GM13977 (cell line): Measurements from ENCODE around the gene EXOC5.

Experiments used
- DNase-seq: peaks from one replicate; pipeline ENCODE4 v3.0.0; 2012; ENCODE audit warnings: low spot score
- in situ Hi-C: fragments of 300-500 bp; cut with MboI; formaldehyde crosslinking; loops from one replicate; pipeline ENCODE4 v1.12.0; 2022; ENCODE audit warnings: low sequenced_read_pairs, low pct_unique_long_range_greater_than_20kb, mixed read lengths, inconsistent platforms; ENCODE audit not compliant: unreplicated experiment
- TF ChIP-seq, protein P1 (sequence below): IDR thresholded peaks from 2 replicates; pipeline ENCODE4 v1.5.1; 2012; ENCODE audit warnings: mild to moderate bottlenecking, control low read depth; ENCODE audit not compliant: insufficient read depth; ENCODE audit errors: extremely low read depth, missing control alignments

The EXOC5 gene

DNA sequence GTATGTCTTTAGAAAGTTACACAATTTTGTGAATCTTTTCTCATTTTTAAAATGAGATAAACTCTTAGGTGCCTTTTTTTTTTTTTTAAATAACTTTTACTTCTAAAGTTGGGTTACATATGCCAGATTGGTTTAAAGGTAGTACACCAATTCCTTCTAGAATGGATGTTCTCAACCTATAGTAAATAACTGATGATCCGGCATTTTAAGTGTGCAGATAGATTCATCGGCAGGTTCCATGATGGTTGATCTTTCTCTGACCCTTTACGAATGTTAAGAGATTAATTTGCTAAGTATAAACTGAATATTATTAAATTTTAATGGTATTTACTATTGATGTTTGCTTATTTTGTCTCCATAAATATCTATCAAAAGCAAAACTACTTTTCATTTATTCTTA lies 8.4 kb upstream of the EXOC5 start:
- TF ChIP-seq, protein P1, sequence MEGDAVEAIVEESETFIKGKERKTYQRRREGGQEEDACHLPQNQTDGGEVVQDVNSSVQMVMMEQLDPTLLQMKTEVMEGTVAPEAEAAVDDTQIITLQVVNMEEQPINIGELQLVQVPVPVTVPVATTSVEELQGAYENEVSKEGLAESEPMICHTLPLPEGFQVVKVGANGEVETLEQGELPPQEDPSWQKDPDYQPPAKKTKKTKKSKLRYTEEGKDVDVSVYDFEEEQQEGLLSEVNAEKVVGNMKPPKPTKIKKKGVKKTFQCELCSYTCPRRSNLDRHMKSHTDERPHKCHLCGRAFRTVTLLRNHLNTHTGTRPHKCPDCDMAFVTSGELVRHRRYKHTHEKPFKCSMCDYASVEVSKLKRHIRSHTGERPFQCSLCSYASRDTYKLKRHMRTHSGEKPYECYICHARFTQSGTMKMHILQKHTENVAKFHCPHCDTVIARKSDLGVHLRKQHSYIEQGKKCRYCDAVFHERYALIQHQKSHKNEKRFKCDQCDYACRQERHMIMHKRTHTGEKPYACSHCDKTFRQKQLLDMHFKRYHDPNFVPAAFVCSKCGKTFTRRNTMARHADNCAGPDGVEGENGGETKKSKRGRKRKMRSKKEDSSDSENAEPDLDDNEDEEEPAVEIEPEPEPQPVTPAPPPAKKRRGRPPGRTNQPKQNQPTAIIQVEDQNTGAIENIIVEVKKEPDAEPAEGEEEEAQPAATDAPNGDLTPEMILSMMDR = no peak

DNA sequence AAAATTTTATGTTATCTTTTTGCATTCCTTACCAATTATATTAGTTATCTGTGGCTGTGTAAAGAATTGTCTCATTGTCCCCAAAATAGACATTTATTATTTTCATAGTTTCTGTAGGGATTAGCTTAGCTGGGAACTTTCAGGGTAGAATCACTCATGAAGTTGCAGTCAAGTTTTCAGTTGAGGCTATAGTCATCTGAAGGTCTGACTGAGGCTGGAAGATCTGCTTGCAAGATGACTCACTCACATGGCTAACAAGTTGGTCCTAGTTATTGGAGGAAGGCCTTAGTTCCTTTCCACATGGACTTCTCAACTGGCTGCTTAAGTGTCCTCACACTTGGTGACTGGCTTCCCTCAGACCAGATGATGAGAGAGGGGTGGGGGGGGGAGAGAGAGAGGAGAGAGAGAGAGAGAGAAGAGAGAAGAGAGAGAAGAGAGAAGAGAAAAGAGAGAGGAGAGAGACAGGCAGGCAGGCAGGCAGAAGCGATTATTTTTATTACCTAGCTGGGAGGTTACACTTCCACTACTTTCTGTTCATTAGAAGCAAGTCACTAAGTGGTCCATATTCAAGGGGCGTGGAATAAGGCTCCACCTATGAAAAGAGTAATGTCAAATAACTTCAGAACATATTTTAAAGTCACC lies 6.4 kb upstream of the EXOC5 start:
- TF ChIP-seq, protein P1 = no peak
- in situ Hi-C loops = no loop called here
- no peak for DNase-seq

More for the DNA sequence above, 8.4 kb upstream of the EXOC5 start:
- in situ Hi-C loops = no loop called here
- DNase-seq = no peak

DNA sequence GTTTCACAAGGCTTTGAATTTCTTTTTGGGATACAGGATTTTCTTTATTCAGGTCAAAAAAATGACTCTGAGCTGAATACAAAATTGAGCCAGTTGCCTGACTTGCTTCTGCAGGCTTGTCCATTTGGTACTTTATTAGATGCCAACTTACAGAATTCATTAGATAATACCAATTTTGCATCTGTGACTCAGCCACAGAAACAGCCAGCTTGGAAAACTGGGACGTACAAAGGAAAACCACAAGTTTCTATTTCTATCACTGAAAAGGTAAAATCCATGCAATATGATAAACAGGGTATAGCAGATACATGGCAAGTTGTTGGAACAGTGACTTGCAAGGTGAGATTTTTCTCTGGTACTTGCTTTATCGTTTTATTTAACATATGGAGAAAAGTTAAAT lies 5.8 kb upstream of the EXOC5 start:
- DNase-seq = no peak
- TF ChIP-seq, protein P1 = no peak
- in situ Hi-C loops = no loop called here

DNA sequence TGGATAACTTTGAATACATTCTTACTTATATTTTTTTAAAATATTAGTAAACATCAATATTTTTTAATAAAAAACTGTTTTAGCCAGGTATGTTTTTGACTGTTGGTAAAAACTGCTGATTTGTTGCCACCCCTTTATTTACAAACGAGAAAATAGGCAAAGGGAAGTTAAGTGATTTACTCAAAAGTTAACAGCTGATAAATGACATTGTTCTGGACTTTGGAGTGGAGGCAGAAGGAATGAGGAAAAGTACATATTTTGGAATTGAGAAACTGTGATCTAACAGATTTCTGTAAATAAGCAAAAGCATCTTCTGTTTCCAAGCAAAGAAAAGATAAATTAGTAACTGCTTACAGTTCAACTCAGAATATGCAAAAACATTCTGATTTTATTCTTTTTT lies 4.5 kb upstream of the EXOC5 start:
- DNase-seq = no peak
- TF ChIP-seq, protein P1 = no peak
- in situ Hi-C loops = no loop called here

DNA sequence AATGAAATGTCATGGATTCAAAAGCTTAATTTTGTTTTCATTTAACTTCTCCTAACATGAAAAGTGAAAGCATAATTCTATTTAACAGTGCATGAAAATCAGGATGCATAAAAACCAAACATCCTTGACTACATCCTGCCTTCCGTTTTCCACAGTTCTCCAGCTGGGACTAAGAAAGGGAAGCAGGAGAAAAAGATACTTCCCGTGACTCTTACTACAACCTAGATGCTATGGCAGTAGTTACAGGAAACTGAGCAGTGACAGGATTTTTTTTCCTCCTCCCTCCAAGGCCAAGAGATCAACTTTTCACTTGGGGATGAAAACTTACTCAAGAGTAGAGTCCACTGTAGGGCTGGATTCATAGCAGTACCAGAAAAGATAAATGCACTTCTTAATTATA lies 2.6 kb downstream of the EXOC5 start:
- in situ Hi-C loops = no loop called here
- TF ChIP-seq, protein P1 = no peak
- DNase-seq = no peak

DNA sequence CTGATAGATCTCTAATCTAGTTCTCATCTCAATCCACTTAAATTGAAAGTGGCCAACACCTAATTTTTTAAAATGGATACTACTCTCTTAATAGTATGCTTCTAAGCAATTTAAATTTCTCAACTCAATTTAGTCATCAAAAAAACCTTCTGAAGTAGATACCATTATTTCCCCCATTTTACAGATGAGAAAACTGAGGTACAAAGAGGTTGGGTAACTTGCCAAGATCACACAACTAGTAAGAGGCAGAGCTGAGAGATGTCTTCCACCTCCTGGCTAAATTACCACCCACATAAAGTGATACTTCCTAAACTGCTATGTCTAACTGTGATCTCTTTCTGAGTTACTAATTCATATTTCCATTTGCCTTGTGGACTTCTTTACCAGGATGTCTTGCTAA lies 6.6 kb downstream of the EXOC5 start:
- TF ChIP-seq, protein P1 = no peak
- in situ Hi-C loops = no loop called here
- DNase-seq = no peak

DNA sequence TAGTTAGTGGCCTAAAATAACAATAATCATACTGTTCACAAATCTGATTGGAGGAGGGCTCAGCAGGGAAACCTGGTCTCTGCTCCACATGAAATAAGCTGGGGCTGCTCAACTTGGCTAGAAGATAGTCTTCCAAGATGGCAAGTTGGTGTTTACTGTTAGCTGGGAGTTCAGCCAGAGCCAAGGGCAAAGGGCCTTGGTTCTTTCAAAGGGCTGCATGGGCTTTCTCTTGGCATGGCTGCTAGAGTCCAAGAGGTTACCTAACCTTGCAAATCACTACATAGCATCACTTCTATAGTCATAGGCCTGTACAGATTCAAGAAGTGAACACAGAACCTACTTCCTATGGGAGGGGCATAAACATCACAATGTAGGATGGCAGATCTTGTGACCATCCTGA lies 7.1 kb downstream of the EXOC5 start:
- DNase-seq = no peak
- TF ChIP-seq, protein P1 = no peak
- in situ Hi-C loops = no loop called here
